Activated CD4-positive, alpha-beta memory T cell treated with anti-CD3 and anti-CD28 coated beads for 36 hours (primary cell): ENCODE measurements around the gene PVALEF. TPM values are rescaled to one million over a fixed set of nuclear protein-coding genes. Genes with fewer than 3 reads are reported as not detected.
A peak's percentile ranks its signal among the peaks of the same experiment; 100 is the strongest.
"Not testable (repeated sequence)": the region's sequence is repeated elsewhere in the genome, so short reads cannot be mapped to it uniquely, and the experiment has no call there.

Source experiments
- CTCF ChIA-PET: fragments of 350-600 bp; sonication (Branson Sonifier 250); formaldehyde crosslinking; loops from one replicate; lab custom pipeline; 2021; ENCODE audit warnings: antibody characterized with exemption, inconsistent platforms; lab: Charles Lee
- POLR2A ChIA-PET: fragments of 350-600 bp; sonication (Branson Sonifier 250); formaldehyde crosslinking; loops from one replicate; lab custom pipeline; 2021; ENCODE audit warnings: antibody characterized with exemption; lab: Charles Lee
- DNase-seq: peaks from one replicate; pipeline ENCODE4 v3.0.0-alpha.2; 2020
- H3K27ac Mint-ChIP-seq: one replicate; pipeline ENCODE4 v1.8.0; 2021; ENCODE audit warnings: mixed read lengths
- H3K27me3 Mint-ChIP-seq: one replicate; pipeline ENCODE4 v1.8.0; 2021; ENCODE audit warnings: mixed read lengths
- H3K36me3 Mint-ChIP-seq: one replicate; pipeline ENCODE4 v1.8.0; 2021; ENCODE audit warnings: mixed read lengths
- H3K4me1 Mint-ChIP-seq: one replicate; pipeline ENCODE4 v1.8.0; 2021; ENCODE audit warnings: low read depth, mixed read lengths
- H3K4me3 Mint-ChIP-seq: one replicate; pipeline ENCODE4 v1.8.0; 2021; ENCODE audit warnings: mild to moderate bottlenecking, mixed read lengths
- H3K9me3 Mint-ChIP-seq: one replicate; pipeline ENCODE4 v1.8.0; 2021; ENCODE audit warnings: mixed read lengths
- intact Hi-C: fragments of 100-400 bp; cut with micrococcal nuclease; formaldehyde crosslinking; loops from one replicate; pipeline ENCODE4 v1.15.1; 2023
- total RNA-seq, 2 experiments: library from RNA; stranded (reverse); gene quantifications; one replicate each; pipeline ENCODE4 v1.2.3, GENCODE V29; 2021

PVALEF gene
- total RNA-seq, 2 experiments from 2014 or later = not detected

GRCh38 chr17:81153340-81153803 lies 11.9 kb upstream of the PVALEF start:
- peak overlapping the region; percentile 72 for H3K27ac Mint-ChIP-seq
- H3K36me3 Mint-ChIP-seq = no peaks in the 10 kb centered on the region
- H3K27me3 Mint-ChIP-seq = peaks cover 2% of the 10 kb centered on the region
- DNase-seq = peak; percentile 60
- H3K9me3 Mint-ChIP-seq = no peaks in the 10 kb centered on the region
- intact Hi-C loops = no loop called here
- H3K4me3 Mint-ChIP-seq = peak overlapping the region; percentile 41
- POLR2A ChIA-PET = interaction anchor here (1.1 kb wide), 1 partner anchor 32 kb away, joined by 3 read pairs; no protein-coding TSS in a partner anchor
- peaks cover 7% of the 10 kb centered on the region for H3K4me1 Mint-ChIP-seq
- CTCF ChIA-PET = no interaction called here

- POLR2A ChIA-PET, intact Hi-C loops, H3K36me3 Mint-ChIP-seq, H3K4me1 Mint-ChIP-seq, H3K27ac Mint-ChIP-seq, CTCF ChIA-PET, DNase-seq, H3K9me3 Mint-ChIP-seq, H3K4me3 Mint-ChIP-seq, H3K27me3 Mint-ChIP-seq: not testable (repeated sequence)
Observed at GRCh38 chr17:81154016-81154415, 11.3 kb upstream of the PVALEF start.

- no peak overlapping the region for H3K27ac Mint-ChIP-seq
- no peak overlapping the region for H3K4me3 Mint-ChIP-seq
- peaks cover 7% of the 10 kb centered on the region for H3K4me1 Mint-ChIP-seq
- no peak for DNase-seq
- CTCF ChIA-PET = no interaction called here
- H3K9me3 Mint-ChIP-seq = no peaks in the 10 kb centered on the region
- H3K36me3 Mint-ChIP-seq = no peaks in the 10 kb centered on the region
- POLR2A ChIA-PET = no interaction called here
- peaks cover 4% of the 10 kb centered on the region for H3K27me3 Mint-ChIP-seq
- intact Hi-C loops = no loop called here
Observed at GRCh38 chr17:81154961-81155360, 10.3 kb upstream of the PVALEF start.

GRCh38 chr17:81156866-81157805 lies 8.2 kb upstream of the PVALEF start:
- ChIA-PET POLR2A (no interaction called here), CTCF (interaction anchor here (0.7 kb wide), 1 partner anchor 362 kb away, joined by 3 read pairs; no protein-coding TSS in a partner anchor)
- no peak for DNase-seq
- no peaks in the 10 kb centered on the region for H3K9me3 Mint-ChIP-seq
- no peak overlapping the region for H3K27ac Mint-ChIP-seq
- intact Hi-C loops = no loop called here
- peaks cover 7% of the 10 kb centered on the region for H3K4me1 Mint-ChIP-seq
- no peak overlapping the region for H3K4me3 Mint-ChIP-seq
- no peaks in the 10 kb centered on the region for H3K36me3 Mint-ChIP-seq
- H3K27me3 Mint-ChIP-seq = peaks cover 10% of the 10 kb centered on the region

GRCh38 chr17:81157848-81158687 lies 7.2 kb upstream of the PVALEF start:
- no peaks in the 10 kb centered on the region for H3K36me3 Mint-ChIP-seq
- no peak for DNase-seq
- H3K4me1 Mint-ChIP-seq = peaks cover 4% of the 10 kb centered on the region
- ChIA-PET CTCF (no interaction called here), POLR2A (no interaction called here)
- no peak overlapping the region for H3K27ac Mint-ChIP-seq
- H3K4me3 Mint-ChIP-seq = no peak overlapping the region
- H3K27me3 Mint-ChIP-seq = peaks cover 11% of the 10 kb centered on the region
- intact Hi-C loops = no loop called here
- no peaks in the 10 kb centered on the region for H3K9me3 Mint-ChIP-seq

- H3K9me3 Mint-ChIP-seq = no peaks in the 10 kb centered on the region
- POLR2A ChIA-PET = no interaction called here
- DNase-seq = no peak
- H3K27ac Mint-ChIP-seq = no peak overlapping the region
- CTCF ChIA-PET = no interaction called here
- no peaks in the 10 kb centered on the region for H3K36me3 Mint-ChIP-seq
- no peak overlapping the region for H3K4me3 Mint-ChIP-seq
- peaks cover 12% of the 10 kb centered on the region for H3K27me3 Mint-ChIP-seq
- intact Hi-C loops = no loop called here
- H3K4me1 Mint-ChIP-seq = no peaks in the 10 kb centered on the region
Observed at GRCh38 chr17:81158688-81159590, 6.4 kb upstream of the PVALEF start.

- intact Hi-C loops = no loop called here
- CTCF ChIA-PET = no interaction called here
- Mint-ChIP-seq H3K27me3 (peaks cover 18% of the 10 kb centered on the region), H3K36me3 (no peaks in the 10 kb centered on the region), H3K27ac (no peak overlapping the region), H3K4me3 (no peak overlapping the region), H3K9me3 (no peaks in the 10 kb centered on the region), H3K4me1 (no peaks in the 10 kb centered on the region)
- DNase-seq = no peak
- POLR2A ChIA-PET = no interaction called here
Observed at GRCh38 chr17:81159611-81160265, 5.6 kb upstream of the PVALEF start.

GRCh38 chr17:81160306-81160705 lies 5.0 kb upstream of the PVALEF start:
- Mint-ChIP-seq H3K27me3 (peaks cover 21% of the 10 kb centered on the region), H3K27ac (no peak overlapping the region), H3K9me3 (no peaks in the 10 kb centered on the region), H3K36me3 (no peaks in the 10 kb centered on the region), H3K4me3 (no peak overlapping the region), H3K4me1 (no peaks in the 10 kb centered on the region)
- CTCF ChIA-PET = no interaction called here
- POLR2A ChIA-PET = no interaction called here
- intact Hi-C loops = no loop called here
- no peak for DNase-seq

GRCh38 chr17:81160747-81161453 lies 4.4 kb upstream of the PVALEF start:
- Mint-ChIP-seq H3K4me3 (no peak overlapping the region), H3K27ac (no peak overlapping the region), H3K36me3 (no peaks in the 10 kb centered on the region), H3K27me3 (peaks cover 21% of the 10 kb centered on the region), H3K4me1 (no peaks in the 10 kb centered on the region), H3K9me3 (no peaks in the 10 kb centered on the region)
- intact Hi-C loops = no loop called here
- ChIA-PET POLR2A (no interaction called here), CTCF (no interaction called here)
- DNase-seq = no peak

- no peaks in the 10 kb centered on the region for H3K36me3 Mint-ChIP-seq
- H3K27me3 Mint-ChIP-seq = peaks cover 21% of the 10 kb centered on the region
- ChIA-PET CTCF (no interaction called here), POLR2A (no interaction called here)
- no peak overlapping the region for H3K27ac Mint-ChIP-seq
- intact Hi-C loops = no loop called here
- no peaks in the 10 kb centered on the region for H3K4me1 Mint-ChIP-seq
- no peak overlapping the region for H3K4me3 Mint-ChIP-seq
- no peak for DNase-seq
- no peaks in the 10 kb centered on the region for H3K9me3 Mint-ChIP-seq
Observed at GRCh38 chr17:81161536-81161935, 3.8 kb upstream of the PVALEF start.

GRCh38 chr17:81161972-81162371 lies 3.3 kb upstream of the PVALEF start:
- H3K36me3 Mint-ChIP-seq = no peaks in the 10 kb centered on the region
- H3K4me1 Mint-ChIP-seq = no peaks in the 10 kb centered on the region
- no peak overlapping the region for H3K4me3 Mint-ChIP-seq
- peaks cover 21% of the 10 kb centered on the region for H3K27me3 Mint-ChIP-seq
- ChIA-PET CTCF (no interaction called here), POLR2A (no interaction called here)
- no peaks in the 10 kb centered on the region for H3K9me3 Mint-ChIP-seq
- intact Hi-C loops = no loop called here
- DNase-seq = no peak
- H3K27ac Mint-ChIP-seq = no peak overlapping the region
